ENCODE data around the gene CFAP45. TPM values are rescaled to one million over a fixed set of nuclear protein-coding genes. Genes with fewer than 3 reads are reported as not detected.

The CFAP45 gene
- polyA plus RNA-seq, 2 of the 4 experiments (the other 2 are of a cell fraction), result 0.67 to 0.89 TPM

GRCh38 chr1:159921251-159921650, 21.3 kb upstream of the CFAP45 start:
- peak overlapping the region; percentile 97 to 99; a peak in 3 of 6 replicates for H3K27ac ChIP-seq
- peak overlapping the region; percentile 87; the same call in 2 of the 3 replicates for H3K4me3 ChIP-seq
- POLR2A ChIA-PET, result no interaction called here
- TF ChIP-seq NFE2L2 (conservative IDR thresholded peaks at IDR 0.05; ENCODE audit: low read length) (no peak), HOXB13 (CRISPR knock-in tag; IDR thresholded peaks at IDR 0.05; ENCODE audit: low read depth) (no peak), HMGXB4 (CRISPR knock-in tag; IDR thresholded peaks at IDR 0.05; ENCODE audit: borderline replicate concordance) (no peak), ELK1 (IDR thresholded peaks at IDR 0.05; ENCODE audit: low read depth, low read length) (no peak), CTCF (IDR thresholded peaks at IDR 0.05) (no peak), MAFK (IDR thresholded peaks at IDR 0.05; ENCODE audit: partially characterized antibody) (no peak), MAX (IDR thresholded peaks at IDR 0.05) (no peak), HDAC2 (IDR thresholded peaks at IDR 0.05) (no peak), POLR2AphosphoS2 (conservative IDR thresholded peaks at IDR 0.05; ENCODE audit: low read length) (no peak), RNF2 (IDR thresholded peaks at IDR 0.05; ENCODE audit: borderline replicate concordance, low read depth) (no peak), RARB (CRISPR knock-in tag; IDR thresholded peaks at IDR 0.05) (no peak), PBX3 (IDR thresholded peaks at IDR 0.05) (no peak), ZC3H11A (IDR thresholded peaks at IDR 0.05) (no peak), PHF8 (IDR thresholded peaks at IDR 0.05; ENCODE audit: borderline replicate concordance, low read depth) (no peak)
- ATAC-seq (no peak), DNase-seq (ENCODE audit: low read depth in 1 of 2, low spot score in 1 of 2) (no peak), FAIRE-seq (no peak)
- CTCF ChIA-PET, result interaction anchor here (1.0 to 22.4 kb wide), 6 partner anchors 9 to 87 kb away, joined by 3 to 665 read pairs (median 36); no protein-coding TSS in a partner anchor
- peaks cover 75% of the 10 kb centered on the region for H3K4me1 ChIP-seq
- 71% methylated on average over 1 of the region's 1 CpG for WGBS (ENCODE audit: missing lambda C conversion rate)
- no peaks in the 10 kb centered on the region for H3K9me3 ChIP-seq
- peak overlapping the region; percentile 97 for H3K4me2 ChIP-seq

- CTCF ChIA-PET, result interaction anchor here (0.6 to 22.4 kb wide), 6 partner anchors 16 to 372 kb away, joined by 3 to 665 read pairs (median 36); no protein-coding TSS in a partner anchor
- no peak overlapping the region for H3K4me3 ChIP-seq
- POLR2A ChIA-PET, result no interaction called here
- peak overlapping the region in 1 of 2 experiments; percentile 97; a peak in 2 of 6 replicates for H3K27ac ChIP-seq
- FAIRE-seq, result no peak
- TF ChIP-seq POLR2A (IDR thresholded peaks at IDR 0.05; ENCODE audit: low read length) (no peak), MAZ (IDR thresholded peaks at IDR 0.05; ENCODE audit: borderline replicate concordance, low read depth, low read length) (no peak), KDM1A (IDR thresholded peaks at IDR 0.05; ENCODE audit: low read depth) (no peak), CHD2 (IDR thresholded peaks at IDR 0.05; ENCODE audit: low read length, partially characterized antibody) (no peak), EP300 (IDR thresholded peaks at IDR 0.05) (no peak), CHD4 (IDR thresholded peaks at IDR 0.05; ENCODE audit: borderline replicate concordance) (no peak), ZSCAN20 (CRISPR knock-in tag; IDR thresholded peaks at IDR 0.05) (no peak), HOXB5 (CRISPR knock-in tag; IDR thresholded peaks at IDR 0.05) (no peak), HMGXB4 (CRISPR knock-in tag; IDR thresholded peaks at IDR 0.05; ENCODE audit: borderline replicate concordance) (no peak), HEYL (CRISPR knock-in tag; IDR thresholded peaks at IDR 0.05) (no peak), TFCP2L1 (CRISPR knock-in tag; IDR thresholded peaks at IDR 0.05) (no peak), SREBF2 (IDR thresholded peaks at IDR 0.05) (no peak), RAD21 (conservative IDR thresholded peaks at IDR 0.05 in 1 of 2, IDR thresholded peaks at IDR 0.05 in 1 of 2) (no peak), POLR2AphosphoS2 (conservative IDR thresholded peaks at IDR 0.05; ENCODE audit: low read length) (no peak), JUN (IDR thresholded peaks at IDR 0.05) (no peak), JUNB (IDR thresholded peaks at IDR 0.05) (no peak), MAFK (IDR thresholded peaks at IDR 0.05; ENCODE audit: partially characterized antibody) (no peak), HDAC2 (IDR thresholded peaks at IDR 0.05) (no peak), PBX3 (IDR thresholded peaks at IDR 0.05) (no peak), MAX (IDR thresholded peaks at IDR 0.05) (no peak)
- no peak for DNase-seq (ENCODE audit: low read depth in 1 of 2, low spot score in 1 of 2)
- no peaks in the 10 kb centered on the region for H3K9me3 ChIP-seq
- peaks cover 74% of the 10 kb centered on the region for H3K4me1 ChIP-seq
- H3K4me2 ChIP-seq, result peak overlapping the region; percentile 97; the same call in 1 of the 3 replicates
- ATAC-seq, result no peak
- 85% methylated on average over 1 of the region's 1 CpG for WGBS (ENCODE audit: missing lambda C conversion rate)
Observed at GRCh38 chr1:159920651-159921050, 20.7 kb upstream of the CFAP45 start.
